Uterus (tissue), 2 donors: ENCODE results near the gene COX10.

Experiments used
- CTCF ChIP-seq, 4 experiments: fragments of 200-600 bp in 2 of 4; fragments of 450-650 bp in 2 of 4; sonication (generic) in 2 of 4; IDR thresholded peaks; one replicate each; pipeline ENCODE4 v1.5.1; 2016 to 2019; ENCODE audit warnings: antibody characterized with exemption in 4 of 4, mild to moderate bottlenecking in 2 of 4, moderate library complexity in 1 of 4
- POLR2A ChIP-seq, 2 donors: fragments of 450-650 bp; IDR thresholded peaks; one replicate each; pipeline ENCODE4 v1.6.1; 2016; ENCODE audit warnings: antibody characterized with exemption in 2 of 2, mild to moderate bottlenecking in 1 of 2, moderate library complexity in 1 of 2

- TF ChIP-seq CTCF (IDR thresholded peaks at IDR 0.05) (no peak), POLR2A (IDR thresholded peaks at IDR 0.05) (no peak)
Observed at GRCh38 chr17:14203388-14203787, 134.1 kb downstream of the COX10 start.
